ENCODE results near the gene SLC9A1.

DNA sequence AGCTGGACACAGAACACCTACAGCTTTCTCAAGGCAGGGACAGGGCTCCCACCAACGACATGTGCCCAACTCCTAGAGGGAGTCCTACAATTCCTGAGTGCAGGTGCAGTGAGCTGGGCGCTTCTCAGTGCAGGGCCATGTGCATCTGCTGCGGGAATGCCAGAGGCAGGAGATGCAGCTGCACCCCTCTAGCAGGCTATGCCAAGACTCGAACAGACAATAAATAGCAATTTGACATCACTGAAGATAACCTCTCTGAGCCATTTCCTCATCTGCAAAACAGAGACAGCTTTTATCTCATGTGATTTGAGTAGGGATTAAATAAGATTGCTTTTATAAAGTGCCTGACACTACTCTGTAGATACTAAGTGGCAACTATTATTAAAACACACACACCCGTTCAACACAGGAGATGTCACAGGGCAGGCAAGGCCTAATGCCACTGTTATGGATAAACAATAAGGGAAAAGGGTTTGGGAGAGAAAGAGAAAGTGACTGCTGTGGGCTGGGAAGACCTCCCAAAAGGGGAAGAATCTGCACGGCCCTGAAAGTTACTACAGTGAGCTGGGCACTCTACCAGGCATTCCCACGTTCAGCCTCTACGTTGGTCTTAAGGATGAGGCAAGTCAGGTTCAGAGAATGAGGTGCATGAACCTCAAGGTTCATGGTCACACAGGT lies 5.7 kb downstream of the SLC9A1 start:
- TF ChIP-seq, protein P1, sequence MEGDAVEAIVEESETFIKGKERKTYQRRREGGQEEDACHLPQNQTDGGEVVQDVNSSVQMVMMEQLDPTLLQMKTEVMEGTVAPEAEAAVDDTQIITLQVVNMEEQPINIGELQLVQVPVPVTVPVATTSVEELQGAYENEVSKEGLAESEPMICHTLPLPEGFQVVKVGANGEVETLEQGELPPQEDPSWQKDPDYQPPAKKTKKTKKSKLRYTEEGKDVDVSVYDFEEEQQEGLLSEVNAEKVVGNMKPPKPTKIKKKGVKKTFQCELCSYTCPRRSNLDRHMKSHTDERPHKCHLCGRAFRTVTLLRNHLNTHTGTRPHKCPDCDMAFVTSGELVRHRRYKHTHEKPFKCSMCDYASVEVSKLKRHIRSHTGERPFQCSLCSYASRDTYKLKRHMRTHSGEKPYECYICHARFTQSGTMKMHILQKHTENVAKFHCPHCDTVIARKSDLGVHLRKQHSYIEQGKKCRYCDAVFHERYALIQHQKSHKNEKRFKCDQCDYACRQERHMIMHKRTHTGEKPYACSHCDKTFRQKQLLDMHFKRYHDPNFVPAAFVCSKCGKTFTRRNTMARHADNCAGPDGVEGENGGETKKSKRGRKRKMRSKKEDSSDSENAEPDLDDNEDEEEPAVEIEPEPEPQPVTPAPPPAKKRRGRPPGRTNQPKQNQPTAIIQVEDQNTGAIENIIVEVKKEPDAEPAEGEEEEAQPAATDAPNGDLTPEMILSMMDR (IDR thresholded peaks at IDR 0.05): no peak
- TF ChIP-seq POLR2A (IDR thresholded peaks at IDR 0.05): no peak

All from right lobe of liver (tissue), 4 donors.